Natural killer cell (primary cell): ENCODE data around the gene GORASP1. TPM values are rescaled to one million over a fixed set of nuclear protein-coding genes. Genes with fewer than 3 reads are reported as not detected.
A peak's percentile ranks its signal among the peaks of the same experiment; 100 is the strongest.

ENCODE experiments used
- ATAC-seq, 3 donors: fragments of 150-1000 bp in 2 of 3; fragments of 200-7000 bp in 1 of 3; cut with Tn5 transposase; 1 replicate in 1 of 3; 2 replicates in 2 of 3; pipeline ENCODE4 v1.10.0; 2021; ENCODE audit warnings: mild to moderate bottlenecking in 2 of 3, moderate library complexity in 2 of 3
- DNase-seq, 2 donors: peaks; one replicate each; pipeline versions ENCODE4 v3.0.0 to v3.0.0-alpha.2; 2013 to 2021; ENCODE audit warnings: mixed read lengths in 1 of 2
- H3K27ac ChIP-seq: one replicate; pipeline ENCODE4 v1.5.1; 2013; ENCODE audit warnings: mild to moderate bottlenecking, low read length
- H3K27me3 ChIP-seq: one replicate; pipeline ENCODE4 v1.6.1; 2013; ENCODE audit warnings: low read length; ENCODE audit not compliant: control insufficient read depth, insufficient read depth
- H3K36me3 ChIP-seq: one replicate; pipeline ENCODE4 v1.6.1; 2013; ENCODE audit warnings: low read length; ENCODE audit not compliant: control insufficient read depth, insufficient read depth
- H3K4me1 ChIP-seq: one replicate; pipeline ENCODE4 v1.6.1; 2013; ENCODE audit warnings: low read length; ENCODE audit not compliant: control insufficient read depth, insufficient read depth
- H3K4me3 ChIP-seq: one replicate; pipeline ENCODE4 v1.5.1; 2013; ENCODE audit warnings: low read length
- H3K9me3 ChIP-seq: one replicate; pipeline ENCODE4 v1.6.1; 2013; ENCODE audit warnings: low read length; ENCODE audit not compliant: control insufficient read depth, insufficient read depth
- H3K27ac Mint-ChIP-seq, 2 donors: one replicate each; pipeline ENCODE4 v1.8.0; 2022; ENCODE audit warnings: mild to moderate bottlenecking in 2 of 2, mixed read lengths in 2 of 2, moderate library complexity in 1 of 2
- H3K27me3 Mint-ChIP-seq, 2 donors: one replicate each; pipeline ENCODE4 v1.8.0; 2022; ENCODE audit warnings: low read depth in 2 of 2, mixed read lengths in 2 of 2
- H3K36me3 Mint-ChIP-seq: one replicate; pipeline ENCODE4 v1.8.0; 2022; ENCODE audit warnings: mixed read lengths
- H3K4me1 Mint-ChIP-seq, 2 donors: one replicate each; pipeline ENCODE4 v1.8.0; 2022; ENCODE audit warnings: mixed read lengths in 2 of 2
- H3K4me3 Mint-ChIP-seq: one replicate; pipeline ENCODE4 v1.8.0; 2022; ENCODE audit warnings: mild to moderate bottlenecking, moderate library complexity, mixed read lengths
- H3K9me3 Mint-ChIP-seq, 2 donors: one replicate each; pipeline ENCODE4 v1.8.0; 2022; ENCODE audit warnings: mixed read lengths in 2 of 2
- CTCF ChIP-seq: fragments of 200-600 bp; IDR thresholded peaks from one replicate; pipeline ENCODE4 v1.8.0; 2022; ENCODE audit warnings: antibody characterized with exemption
- WGBS: methylation state at CpG from one replicate; pipeline ENCODE4 v1.1.7; 2013; ENCODE audit warnings: missing lambda C conversion rate; ENCODE audit not compliant: insufficient coverage; 5-methylcytosine and 5-hydroxymethylcytosine counted together
- intact Hi-C: fragments of 100-400 bp; cut with micrococcal nuclease; formaldehyde crosslinking; loops from one replicate; pipeline ENCODE4 v1.14.2; 2022
- total RNA-seq, 4 donors: library from RNA; stranded (reverse); fragments of 120-200 nt in 1 of 4; gene quantifications; one replicate each; pipeline versions ENCODE4 v1.2.3 to v1.2.4, GENCODE V29; 2013 to 2022

The GORASP1 gene
- total RNA-seq, 3 donors from 2014 or later (not counting 1 experiment from before 2014, with no cell fraction given), result 20.2 to 21.3 (median 20.8) TPM

- no peaks in the 10 kb centered on the region for H3K9me3 ChIP-seq
- H3K27ac ChIP-seq, result peak overlapping the region; percentile 68
- DNase-seq (peak; percentile 49 to 67), ATAC-seq (peak; percentile 2 to 11 (median 10))
- intact Hi-C loops, result no loop called here
- Mint-ChIP-seq H3K9me3 (no peaks in the 10 kb centered on the region), H3K4me3 (peak overlapping the region; percentile 96), H3K4me1 (peaks cover 73 to 77% of the 10 kb centered on the region in 2 donors), H3K36me3 (peaks cover 6% of the 10 kb centered on the region), H3K27ac (peak overlapping the region; percentile 97 to 99), H3K27me3 (no peaks in the 10 kb centered on the region)
- no peak overlapping the region for H3K4me3 ChIP-seq
- H3K4me1 ChIP-seq, result peaks cover 67% of the 10 kb centered on the region
- no peaks in the 10 kb centered on the region for H3K27me3 ChIP-seq
- H3K36me3 ChIP-seq, result peaks cover 36% of the 10 kb centered on the region
- no peak for TF ChIP-seq CTCF
- 4% methylated on average over 8 of the region's 9 CpGs for WGBS
Measured at GRCh38 chr3:39147711-39148434, 40.4 kb upstream of the GORASP1 start.

DNA sequence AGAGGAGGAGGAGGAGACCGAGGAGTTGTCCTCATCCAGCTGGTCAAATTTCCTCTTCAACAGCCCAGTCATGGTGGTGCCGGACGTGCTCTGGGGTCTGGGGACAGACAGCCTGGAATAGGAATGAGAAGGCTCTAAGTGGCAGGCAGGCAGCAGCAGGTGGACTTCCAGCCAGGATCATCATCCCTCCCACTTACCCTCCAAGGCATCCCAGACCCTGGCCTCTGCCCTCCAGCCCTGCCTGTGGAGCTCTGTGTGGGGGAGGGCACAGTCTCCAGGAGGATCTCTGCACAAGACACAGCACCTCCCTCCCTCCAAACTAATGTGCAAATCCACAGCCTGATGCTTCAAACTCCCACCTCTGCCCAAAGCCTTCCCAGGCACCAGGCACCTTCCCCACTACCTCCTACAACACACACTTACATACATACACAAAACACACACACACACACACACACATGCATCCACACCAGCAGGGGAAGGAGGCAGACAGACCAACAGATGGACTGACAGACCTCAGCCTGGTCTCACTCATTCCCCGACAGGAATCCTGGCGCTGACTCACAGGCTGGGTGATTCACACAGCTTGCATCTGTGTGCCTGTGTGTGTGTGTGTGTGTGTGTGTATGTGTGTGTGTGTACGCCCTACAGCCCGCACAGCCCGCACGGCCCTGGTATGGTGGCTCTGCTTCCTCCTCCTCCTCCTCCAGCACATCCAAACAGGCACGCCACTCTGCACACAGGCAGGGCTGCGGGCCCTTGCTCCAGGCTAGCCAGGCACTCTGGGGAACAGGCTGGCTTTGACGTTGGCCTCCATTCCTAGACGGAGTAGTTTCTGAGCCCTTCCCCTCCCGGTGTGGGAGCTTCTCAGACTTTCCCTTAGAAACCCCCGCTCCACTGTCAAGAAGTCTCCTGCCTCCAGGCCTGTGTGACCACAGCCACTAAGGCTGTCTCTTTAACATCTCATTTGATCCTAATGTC lies 39.5 kb upstream of the GORASP1 start:
- no peaks in the 10 kb centered on the region for H3K9me3 Mint-ChIP-seq
- Histone ChIP-seq H3K27ac (peak overlapping the region; percentile 68), H3K4me1 (peaks cover 65% of the 10 kb centered on the region), H3K27me3 (no peaks in the 10 kb centered on the region), H3K9me3 (no peaks in the 10 kb centered on the region), H3K36me3 (peaks cover 44% of the 10 kb centered on the region), H3K4me3 (no peak overlapping the region)
- DNase-seq, result peak; percentile 64 to 68
- ATAC-seq, result peak; percentile 36 to 58 (median 41)
- 24% methylated on average over 10 of the region's 15 CpGs for whole genome bisulfite sequencing
- peaks cover 6% of the 10 kb centered on the region for H3K36me3 Mint-ChIP-seq
- H3K4me3 Mint-ChIP-seq, result peak overlapping the region; percentile 96
- peaks cover 64 to 67% of the 10 kb centered on the region in 2 donors for H3K4me1 Mint-ChIP-seq
- H3K27ac Mint-ChIP-seq, result peak overlapping the region; percentile 97 to 99
- no peak for TF ChIP-seq CTCF
- no peaks in the 10 kb centered on the region for H3K27me3 Mint-ChIP-seq
- intact Hi-C loops, result no loop called here

DNA sequence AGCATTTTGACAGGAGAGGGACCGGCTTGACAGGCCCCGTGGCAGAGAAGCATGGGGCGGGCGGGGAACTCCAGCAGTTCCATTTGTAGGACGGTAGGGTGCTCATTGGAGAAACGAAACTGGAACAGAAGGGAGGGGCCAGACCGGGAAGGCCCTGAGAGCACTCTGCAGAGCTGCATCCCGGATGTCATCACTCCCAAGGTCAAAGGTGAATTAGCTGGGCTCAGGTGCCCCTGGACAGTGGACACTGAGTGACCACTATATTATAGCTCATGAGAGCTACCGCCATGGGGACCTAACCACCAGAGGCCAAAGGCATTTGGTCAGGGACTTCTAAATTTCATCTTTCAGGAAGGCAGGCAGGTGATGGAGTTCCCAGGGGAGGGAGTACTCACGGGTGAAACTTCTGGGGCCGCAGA lies 38.7 kb upstream of the GORASP1 start:
- ATAC-seq (no peak), DNase-seq (peak in 1 of 2 donors; percentile 28)
- Mint-ChIP-seq H3K36me3 (peaks cover 6% of the 10 kb centered on the region), H3K9me3 (no peaks in the 10 kb centered on the region), H3K4me1 (peaks cover 56 to 65% of the 10 kb centered on the region in 2 donors), H3K27me3 (no peaks in the 10 kb centered on the region), H3K4me3 (peak overlapping the region; percentile 79), H3K27ac (peak overlapping the region; percentile 97 to 99)
- Histone ChIP-seq H3K9me3 (no peaks in the 10 kb centered on the region), H3K36me3 (peaks cover 51% of the 10 kb centered on the region), H3K4me1 (peaks cover 65% of the 10 kb centered on the region), H3K4me3 (no peak overlapping the region), H3K27ac (no peak overlapping the region), H3K27me3 (no peaks in the 10 kb centered on the region)
- whole genome bisulfite sequencing, result 76% methylated on average over 11 of the region's 11 CpGs
- intact Hi-C loops, result no loop called here
- no peak for TF ChIP-seq CTCF
